MM.1S (cell line): ENCODE measurements around the gene MCUR1.
"Not testable (repeated sequence)": the region's sequence is repeated elsewhere in the genome, so short reads cannot be mapped to it uniquely, and the experiment has no call there.

Source experiments
- DNase-seq: peaks from one replicate; pipeline ENCODE4 v3.0.0-alpha.2; 2015
- H2AFZ ChIP-seq: fragments of 300-600 bp; sonication (generic); 2 replicates; pipeline ENCODE4 v1.6.0; 2016; ENCODE audit warnings: antibody characterized with exemption, low read length
- H3F3A ChIP-seq: fragments of 300-600 bp; sonication (generic); 2 replicates; pipeline ENCODE4 v1.6.1; 2016; ENCODE audit warnings: mild to moderate bottlenecking, antibody characterized with exemption, low read length, moderate library complexity, mixed read lengths; ENCODE audit not compliant: insufficient read depth
- H3K27ac ChIP-seq: fragments of 300-600 bp; sonication (generic); 2 replicates; pipeline ENCODE4 v1.5.1; 2016; ENCODE audit warnings: mild to moderate bottlenecking, low read length
- H3K27me3 ChIP-seq: fragments of 300-600 bp; sonication (generic); replicated peaks from 2 replicates; pipeline ENCODE4 v1.6.0; 2016; ENCODE audit warnings: low read length; ENCODE audit not compliant: insufficient read depth
- H3K36me3 ChIP-seq: fragments of 300-600 bp; sonication (generic); replicated peaks from 2 replicates; pipeline ENCODE4 v1.6.1; 2016; ENCODE audit warnings: mild to moderate bottlenecking, low read length, mixed read lengths; ENCODE audit not compliant: insufficient read depth
- H3K4me1 ChIP-seq: fragments of 300-600 bp; sonication (generic); 2 replicates; pipeline ENCODE4 v1.6.1; 2016; ENCODE audit warnings: low read length, mixed read lengths
- H3K4me2 ChIP-seq: fragments of 300-600 bp; sonication (generic); 2 replicates; pipeline ENCODE4 v1.6.0; 2016; ENCODE audit warnings: low read depth, low read length
- H3K4me3 ChIP-seq: fragments of 300-600 bp; sonication (generic); 2 replicates; pipeline ENCODE4 v1.5.1; 2016; ENCODE audit warnings: low read length, mixed read lengths
- H3K79me2 ChIP-seq: fragments of 300-600 bp; sonication (generic); 2 replicates; pipeline ENCODE4 v1.6.1; 2016; ENCODE audit warnings: mixed run types, low read length, mixed read lengths
- H3K9ac ChIP-seq: fragments of 300-600 bp; sonication (generic); 2 replicates; pipeline ENCODE4 v1.6.1; 2016; ENCODE audit warnings: low read length, mixed read lengths
- H3K9me2 ChIP-seq: fragments of 300-600 bp; sonication (generic); replicated peaks from 2 replicates; pipeline ENCODE4 v1.6.1; 2016; ENCODE audit warnings: mild to moderate bottlenecking, low read length, mixed read lengths; ENCODE audit not compliant: insufficient read depth
- H3K9me3 ChIP-seq: fragments of 300-600 bp; sonication (generic); replicated peaks from 2 replicates; pipeline ENCODE4 v1.6.1; 2016; ENCODE audit warnings: mild to moderate bottlenecking, low read length, mixed read lengths; ENCODE audit not compliant: insufficient read depth
- H4K20me1 ChIP-seq: fragments of 300-600 bp; sonication (generic); 2 replicates; pipeline ENCODE4 v1.6.1; 2016; ENCODE audit warnings: mild to moderate bottlenecking, low read length, moderate library complexity, mixed read lengths; ENCODE audit not compliant: insufficient read depth
- CTCF ChIP-seq: fragments of 300-600 bp; sonication (generic); IDR thresholded peaks from 2 replicates; pipeline ENCODE4 v1.5.1; 2016; ENCODE audit warnings: antibody characterized with exemption, low read length, mixed read lengths
- EZH2 ChIP-seq: fragments of 300-600 bp; sonication (generic); optimal IDR thresholded peaks from 2 replicates; pipeline ENCODE3; 2017; ENCODE audit warnings: low read depth, mild to moderate bottlenecking, antibody characterized with exemption, low read length, mixed read lengths
- EZH2phosphoT487 ChIP-seq: fragments of 300-600 bp; sonication (generic); IDR thresholded peaks from 2 replicates; pipeline ENCODE4 v1.6.1; 2018; ENCODE audit warnings: antibody characterized with exemption, low read length

The MCUR1 gene

GRCh38 chr6:13832778-13833177, 18.4 kb upstream of the MCUR1 start:
- H3K36me3 ChIP-seq, result no peaks in the 10 kb centered on the region
- H3K79me2 ChIP-seq, result no peaks in the 10 kb centered on the region
- H3F3A ChIP-seq, result no peaks in the 10 kb centered on the region
- no peak overlapping the region for H3K9ac ChIP-seq
- H4K20me1 ChIP-seq, result no peaks in the 10 kb centered on the region
- no peaks in the 10 kb centered on the region for H3K9me2 ChIP-seq
- no peaks in the 10 kb centered on the region for H3K9me3 ChIP-seq
- H3K27ac ChIP-seq, result no peak overlapping the region
- H3K4me1 ChIP-seq, result no peaks in the 10 kb centered on the region
- TF ChIP-seq CTCF (no peak), EZH2phosphoT487 (no peak), EZH2 (no peak)
- no peak overlapping the region for H3K4me3 ChIP-seq
- H3K27me3 ChIP-seq, result no peaks in the 10 kb centered on the region
- no peak for DNase-seq
- H3K4me2 ChIP-seq, result no peak overlapping the region
- H2AFZ ChIP-seq, result no peak overlapping the region

- H3K27ac ChIP-seq, result no peak overlapping the region
Measured at GRCh38 chr6:13831615-13832014, 17.3 kb upstream of the MCUR1 start.

GRCh38 chr6:13830803-13831202, 16.4 kb upstream of the MCUR1 start:
- Histone ChIP-seq H2AFZ (no peak overlapping the region), H3K4me2 (no peak overlapping the region)

More at GRCh38 chr6:13831615-13832014, 17.3 kb upstream of the MCUR1 start:
- H3K4me3 ChIP-seq, result no peak overlapping the region
- no peaks in the 10 kb centered on the region for H3K9me3 ChIP-seq
- DNase-seq, result no peak
- H3F3A ChIP-seq, result no peaks in the 10 kb centered on the region
- no peaks in the 10 kb centered on the region for H3K27me3 ChIP-seq
- H3K9ac ChIP-seq, result no peak overlapping the region
- TF ChIP-seq EZH2, result no peak
- no peak overlapping the region for H2AFZ ChIP-seq
- H4K20me1 ChIP-seq, result no peaks in the 10 kb centered on the region
- no peaks in the 10 kb centered on the region for H3K9me2 ChIP-seq
- no peak overlapping the region for H3K4me2 ChIP-seq
- H3K36me3 ChIP-seq, result no peaks in the 10 kb centered on the region
- H3K4me1 ChIP-seq, result no peaks in the 10 kb centered on the region
- H3K79me2 ChIP-seq, result no peaks in the 10 kb centered on the region

GRCh38 chr6:13829419-13829818, 15.1 kb upstream of the MCUR1 start:
- not testable (repeated sequence) for H3K9ac ChIP-seq, H3K9me3 ChIP-seq, H3F3A ChIP-seq, H4K20me1 ChIP-seq, H3K4me3 ChIP-seq, H3K9me2 ChIP-seq, DNase-seq, H3K4me1 ChIP-seq, H2AFZ ChIP-seq, H3K27ac ChIP-seq, H3K79me2 ChIP-seq, H3K27me3 ChIP-seq, H3K4me2 ChIP-seq, H3K36me3 ChIP-seq

More at GRCh38 chr6:13830803-13831202, 16.4 kb upstream of the MCUR1 start:
- no peak overlapping the region for H3K27ac ChIP-seq
- no peak for DNase-seq
- H3K9me3 ChIP-seq, result no peaks in the 10 kb centered on the region
- no peaks in the 10 kb centered on the region for H3F3A ChIP-seq
- TF ChIP-seq EZH2phosphoT487, result no peak
- no peak for TF ChIP-seq CTCF
- no peak for TF ChIP-seq EZH2
- no peaks in the 10 kb centered on the region for H3K9me2 ChIP-seq
- no peaks in the 10 kb centered on the region for H3K27me3 ChIP-seq
- no peak overlapping the region for H3K4me3 ChIP-seq
- H3K79me2 ChIP-seq, result no peaks in the 10 kb centered on the region
- no peaks in the 10 kb centered on the region for H4K20me1 ChIP-seq
- no peaks in the 10 kb centered on the region for H3K4me1 ChIP-seq
- H3K9ac ChIP-seq, result no peak overlapping the region
- no peaks in the 10 kb centered on the region for H3K36me3 ChIP-seq

GRCh38 chr6:13828656-13829301, 14.4 kb upstream of the MCUR1 start:
- H3K27me3 ChIP-seq, H3K4me1 ChIP-seq, H3K4me2 ChIP-seq, H3F3A ChIP-seq, H3K36me3 ChIP-seq, H3K4me3 ChIP-seq, DNase-seq, H3K27ac ChIP-seq, H3K9me3 ChIP-seq, H3K9me2 ChIP-seq, H2AFZ ChIP-seq, H3K9ac ChIP-seq, H3K79me2 ChIP-seq, H4K20me1 ChIP-seq: not testable (repeated sequence)
